ENCODE measurements around the gene NES.

The NES gene

GRCh38 chr1:156692925-156693847 lies 16.0 kb upstream of the NES start (continued):
- TF ChIP-seq, protein P1, sequence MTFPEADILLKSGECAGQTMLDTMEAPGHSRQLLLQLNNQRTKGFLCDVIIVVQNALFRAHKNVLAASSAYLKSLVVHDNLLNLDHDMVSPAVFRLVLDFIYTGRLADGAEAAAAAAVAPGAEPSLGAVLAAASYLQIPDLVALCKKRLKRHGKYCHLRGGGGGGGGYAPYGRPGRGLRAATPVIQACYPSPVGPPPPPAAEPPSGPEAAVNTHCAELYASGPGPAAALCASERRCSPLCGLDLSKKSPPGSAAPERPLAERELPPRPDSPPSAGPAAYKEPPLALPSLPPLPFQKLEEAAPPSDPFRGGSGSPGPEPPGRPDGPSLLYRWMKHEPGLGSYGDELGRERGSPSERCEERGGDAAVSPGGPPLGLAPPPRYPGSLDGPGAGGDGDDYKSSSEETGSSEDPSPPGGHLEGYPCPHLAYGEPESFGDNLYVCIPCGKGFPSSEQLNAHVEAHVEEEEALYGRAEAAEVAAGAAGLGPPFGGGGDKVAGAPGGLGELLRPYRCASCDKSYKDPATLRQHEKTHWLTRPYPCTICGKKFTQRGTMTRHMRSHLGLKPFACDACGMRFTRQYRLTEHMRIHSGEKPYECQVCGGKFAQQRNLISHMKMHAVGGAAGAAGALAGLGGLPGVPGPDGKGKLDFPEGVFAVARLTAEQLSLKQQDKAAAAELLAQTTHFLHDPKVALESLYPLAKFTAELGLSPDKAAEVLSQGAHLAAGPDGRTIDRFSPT (tag by site-specific recombination; IDR thresholded peaks at IDR 0.05) = 0 out of 2 replicates have a peak, but pooled peaks have one; percentile 2
- TF ChIP-seq TCF7L2 (IDR thresholded peaks at IDR 0.05; ENCODE audit: borderline replicate concordance, low read depth, low read length) = peak; percentile 73; the same call in 1 of the 2 replicates
- TF ChIP-seq EGR2 (tag by site-specific recombination; IDR thresholded peaks at IDR 0.05; ENCODE audit: low read depth) = peak; percentile 78
- TF ChIP-seq, protein P2, sequence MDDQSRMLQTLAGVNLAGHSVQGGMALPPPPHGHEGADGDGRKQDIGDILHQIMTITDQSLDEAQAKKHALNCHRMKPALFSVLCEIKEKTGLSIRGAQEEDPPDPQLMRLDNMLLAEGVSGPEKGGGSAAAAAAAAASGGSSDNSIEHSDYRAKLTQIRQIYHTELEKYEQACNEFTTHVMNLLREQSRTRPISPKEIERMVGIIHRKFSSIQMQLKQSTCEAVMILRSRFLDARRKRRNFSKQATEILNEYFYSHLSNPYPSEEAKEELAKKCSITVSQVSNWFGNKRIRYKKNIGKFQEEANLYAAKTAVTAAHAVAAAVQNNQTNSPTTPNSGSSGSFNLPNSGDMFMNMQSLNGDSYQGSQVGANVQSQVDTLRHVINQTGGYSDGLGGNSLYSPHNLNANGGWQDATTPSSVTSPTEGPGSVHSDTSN (CRISPR knock-in tag; IDR thresholded peaks at IDR 0.05) = no peak
- TF ChIP-seq, protein P3, sequence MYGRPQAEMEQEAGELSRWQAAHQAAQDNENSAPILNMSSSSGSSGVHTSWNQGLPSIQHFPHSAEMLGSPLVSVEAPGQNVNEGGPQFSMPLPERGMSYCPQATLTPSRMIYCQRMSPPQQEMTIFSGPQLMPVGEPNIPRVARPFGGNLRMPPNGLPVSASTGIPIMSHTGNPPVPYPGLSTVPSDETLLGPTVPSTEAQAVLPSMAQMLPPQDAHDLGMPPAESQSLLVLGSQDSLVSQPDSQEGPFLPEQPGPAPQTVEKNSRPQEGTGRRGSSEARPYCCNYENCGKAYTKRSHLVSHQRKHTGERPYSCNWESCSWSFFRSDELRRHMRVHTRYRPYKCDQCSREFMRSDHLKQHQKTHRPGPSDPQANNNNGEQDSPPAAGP (tag by site-specific recombination; IDR thresholded peaks at IDR 0.05) = peak; percentile 44; the same call in 1 of the 2 replicates
- 0 out of 2 replicates have a peak, but pooled peaks have one; percentile 38 for TF ChIP-seq ZEB2 (tag by site-specific recombination; IDR thresholded peaks at IDR 0.05)
- TF ChIP-seq, protein P4, sequence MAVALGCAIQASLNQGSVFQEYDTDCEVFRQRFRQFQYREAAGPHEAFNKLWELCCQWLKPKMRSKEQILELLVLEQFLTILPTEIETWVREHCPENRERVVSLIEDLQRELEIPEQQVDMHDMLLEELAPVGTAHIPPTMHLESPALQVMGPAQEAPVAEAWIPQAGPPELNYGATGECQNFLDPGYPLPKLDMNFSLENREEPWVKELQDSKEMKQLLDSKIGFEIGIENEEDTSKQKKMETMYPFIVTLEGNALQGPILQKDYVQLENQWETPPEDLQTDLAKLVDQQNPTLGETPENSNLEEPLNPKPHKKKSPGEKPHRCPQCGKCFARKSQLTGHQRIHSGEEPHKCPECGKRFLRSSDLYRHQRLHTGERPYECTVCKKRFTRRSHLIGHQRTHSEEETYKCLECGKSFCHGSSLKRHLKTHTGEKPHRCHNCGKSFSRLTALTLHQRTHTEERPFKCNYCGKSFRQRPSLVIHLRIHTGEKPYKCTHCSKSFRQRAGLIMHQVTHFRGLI (tag by site-specific recombination; IDR thresholded peaks at IDR 0.05) = peak; percentile 100
- TF ChIP-seq ZBTB21 (tag by site-specific recombination; IDR thresholded peaks at IDR 0.05) = no peak
- TF ChIP-seq ZIC2 (tag by site-specific recombination; IDR thresholded peaks at IDR 0.05) = 0 out of 2 replicates have a peak, but pooled peaks have one; percentile 14
- no peak for TF ChIP-seq ZNF610 (tag by site-specific recombination; IDR thresholded peaks at IDR 0.05; ENCODE audit: borderline replicate concordance)
- TF ChIP-seq SCRT1 (tag by site-specific recombination; IDR thresholded peaks at IDR 0.05; ENCODE audit: borderline replicate concordance) = no peak
- no peak for TF ChIP-seq ZNF626 (tag by site-specific recombination; IDR thresholded peaks at IDR 0.05)
- TF ChIP-seq WT1 (tag by site-specific recombination; IDR thresholded peaks at IDR 0.05) = peak; percentile 94
- TF ChIP-seq, protein P5, sequence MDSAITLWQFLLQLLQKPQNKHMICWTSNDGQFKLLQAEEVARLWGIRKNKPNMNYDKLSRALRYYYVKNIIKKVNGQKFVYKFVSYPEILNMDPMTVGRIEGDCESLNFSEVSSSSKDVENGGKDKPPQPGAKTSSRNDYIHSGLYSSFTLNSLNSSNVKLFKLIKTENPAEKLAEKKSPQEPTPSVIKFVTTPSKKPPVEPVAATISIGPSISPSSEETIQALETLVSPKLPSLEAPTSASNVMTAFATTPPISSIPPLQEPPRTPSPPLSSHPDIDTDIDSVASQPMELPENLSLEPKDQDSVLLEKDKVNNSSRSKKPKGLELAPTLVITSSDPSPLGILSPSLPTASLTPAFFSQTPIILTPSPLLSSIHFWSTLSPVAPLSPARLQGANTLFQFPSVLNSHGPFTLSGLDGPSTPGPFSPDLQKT (IDR thresholded peaks at IDR 0.05; ENCODE audit: borderline replicate concordance, low read depth, low read length) = no peak
- TF ChIP-seq, protein P6, sequence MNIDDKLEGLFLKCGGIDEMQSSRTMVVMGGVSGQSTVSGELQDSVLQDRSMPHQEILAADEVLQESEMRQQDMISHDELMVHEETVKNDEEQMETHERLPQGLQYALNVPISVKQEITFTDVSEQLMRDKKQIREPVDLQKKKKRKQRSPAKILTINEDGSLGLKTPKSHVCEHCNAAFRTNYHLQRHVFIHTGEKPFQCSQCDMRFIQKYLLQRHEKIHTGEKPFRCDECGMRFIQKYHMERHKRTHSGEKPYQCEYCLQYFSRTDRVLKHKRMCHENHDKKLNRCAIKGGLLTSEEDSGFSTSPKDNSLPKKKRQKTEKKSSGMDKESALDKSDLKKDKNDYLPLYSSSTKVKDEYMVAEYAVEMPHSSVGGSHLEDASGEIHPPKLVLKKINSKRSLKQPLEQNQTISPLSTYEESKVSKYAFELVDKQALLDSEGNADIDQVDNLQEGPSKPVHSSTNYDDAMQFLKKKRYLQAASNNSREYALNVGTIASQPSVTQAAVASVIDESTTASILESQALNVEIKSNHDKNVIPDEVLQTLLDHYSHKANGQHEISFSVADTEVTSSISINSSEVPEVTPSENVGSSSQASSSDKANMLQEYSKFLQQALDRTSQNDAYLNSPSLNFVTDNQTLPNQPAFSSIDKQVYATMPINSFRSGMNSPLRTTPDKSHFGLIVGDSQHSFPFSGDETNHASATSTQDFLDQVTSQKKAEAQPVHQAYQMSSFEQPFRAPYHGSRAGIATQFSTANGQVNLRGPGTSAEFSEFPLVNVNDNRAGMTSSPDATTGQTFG (tag by site-specific recombination; IDR thresholded peaks at IDR 0.05; ENCODE audit: borderline replicate concordance) = no peak
- no peak for TF ChIP-seq BCL6B (tag by site-specific recombination; IDR thresholded peaks at IDR 0.05)
- peak; percentile 22; the same call in 1 of the 2 replicates for TF ChIP-seq SP7 (tag by site-specific recombination; IDR thresholded peaks at IDR 0.05)
- 0 out of 2 replicates have a peak, but pooled peaks have one; percentile 34 for TF ChIP-seq BCL11B (tag by site-specific recombination; IDR thresholded peaks at IDR 0.05; ENCODE audit: low read depth)
- TF ChIP-seq ZBTB17 (tag by site-specific recombination; IDR thresholded peaks at IDR 0.05) = peak; percentile 56
- TF ChIP-seq IKZF3 (tag by site-specific recombination; IDR thresholded peaks at IDR 0.05) = 0 out of 2 replicates have a peak, but pooled peaks have one; percentile 8
- no peak for TF ChIP-seq ZNF768 (tag by site-specific recombination; IDR thresholded peaks at IDR 0.05)
- peak; percentile 76 for TF ChIP-seq ZFHX2 (tag by site-specific recombination; conservative IDR thresholded peaks at IDR 0.05)
- peak; percentile 47 for TF ChIP-seq SP2 (tag by site-specific recombination; IDR thresholded peaks at IDR 0.05)
- TF ChIP-seq, protein P7, sequence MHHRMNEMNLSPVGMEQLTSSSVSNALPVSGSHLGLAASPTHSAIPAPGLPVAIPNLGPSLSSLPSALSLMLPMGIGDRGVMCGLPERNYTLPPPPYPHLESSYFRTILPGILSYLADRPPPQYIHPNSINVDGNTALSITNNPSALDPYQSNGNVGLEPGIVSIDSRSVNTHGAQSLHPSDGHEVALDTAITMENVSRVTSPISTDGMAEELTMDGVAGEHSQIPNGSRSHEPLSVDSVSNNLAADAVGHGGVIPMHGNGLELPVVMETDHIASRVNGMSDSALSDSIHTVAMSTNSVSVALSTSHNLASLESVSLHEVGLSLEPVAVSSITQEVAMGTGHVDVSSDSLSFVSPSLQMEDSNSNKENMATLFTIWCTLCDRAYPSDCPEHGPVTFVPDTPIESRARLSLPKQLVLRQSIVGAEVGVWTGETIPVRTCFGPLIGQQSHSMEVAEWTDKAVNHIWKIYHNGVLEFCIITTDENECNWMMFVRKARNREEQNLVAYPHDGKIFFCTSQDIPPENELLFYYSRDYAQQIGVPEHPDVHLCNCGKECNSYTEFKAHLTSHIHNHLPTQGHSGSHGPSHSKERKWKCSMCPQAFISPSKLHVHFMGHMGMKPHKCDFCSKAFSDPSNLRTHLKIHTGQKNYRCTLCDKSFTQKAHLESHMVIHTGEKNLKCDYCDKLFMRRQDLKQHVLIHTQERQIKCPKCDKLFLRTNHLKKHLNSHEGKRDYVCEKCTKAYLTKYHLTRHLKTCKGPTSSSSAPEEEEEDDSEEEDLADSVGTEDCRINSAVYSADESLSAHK (tag by site-specific recombination; IDR thresholded peaks at IDR 0.05) = peak; percentile 99

All from HEK293 (cell line).